HCT116 (cell line): Measurements from ENCODE around the gene REST. TPM values are rescaled to one million over a fixed set of nuclear protein-coding genes. Genes with fewer than 3 reads are reported as not detected.

Experiments
- CEBPB ChIP-seq: IDR thresholded peaks from 2 replicates; pipeline ENCODE4 v1.6.1; 2012; ENCODE audit warnings: low read depth
- CTCF ChIP-seq, 3 experiments: fragments of 200-600 bp in 1 of 3; sonication (generic) in 1 of 3; IDR thresholded peaks in 2 of 3; conservative IDR thresholded peaks in 1 of 3; 2 replicates each; pipeline ENCODE4 v1.5.1; 2012 to 2017; ENCODE audit warnings: low read depth in 2 of 3, low read length in 2 of 3, antibody characterized with exemption in 1 of 3, borderline replicate concordance in 1 of 3, control low read depth in 1 of 3, mild to moderate bottlenecking in 1 of 3, mixed read lengths in 1 of 3, mixed run types in 1 of 3, moderate library complexity in 1 of 3; ENCODE audit not compliant: insufficient read depth in 1 of 3
- ZBTB33 ChIP-seq: IDR thresholded peaks from 2 replicates; pipeline ENCODE4 v1.6.1; 2011; ENCODE audit warnings: mild to moderate bottlenecking, low read length, moderate library complexity; ENCODE audit not compliant: insufficient replicate concordance; ENCODE audit errors: extremely low read depth
- total RNA-seq: library from RNA; stranded (reverse); gene quantifications from one replicate; pipeline ENCODE4 v1.2.1, GENCODE V29; 2021; ENCODE audit not compliant: unreplicated experiment

The REST gene
- total RNA-seq, 1 experiment from 2014 or later, result 42.6 TPM

GRCh38 chr4:57013543-57014120, 105.9 kb downstream of the REST start (continued):
- TF ChIP-seq CTCF (IDR thresholded peaks at IDR 0.05 in 2 of 3, conservative IDR thresholded peaks at IDR 0.05 in 1 of 3; ENCODE audit: borderline replicate concordance in 1 of 3, insufficient read depth in 1 of 3, low read depth in 2 of 3, low read length in 2 of 3) (no peak), ZBTB33 (no peak), CEBPB (no peak)

Other genes with a start within 250 kb of the REST start
- gene HOPX, start 226.6 kb upstream of the REST start, total RNA-seq, result 0.42 TPM
- gene SPINK2, start 86.2 kb upstream of the REST start, total RNA-seq, result 2.4 TPM
- 38.4 TPM for gene NOA1, start 69.7 kb downstream of the REST start, total RNA-seq
- 129 TPM for gene POLR2B, start 71.0 kb downstream of the REST start, total RNA-seq
- gene IGFBP7, start 202.5 kb downstream of the REST start, total RNA-seq, result 0.91 TPM